ENCODE data around the gene SAFB2. TPM values are rescaled to one million over a fixed set of nuclear protein-coding genes. Genes with fewer than 3 reads are reported as not detected.

The SAFB2 gene
- total and polyA plus RNA-seq, 2 of the 13 experiments (the other 11 are each of a cell fraction or from before 2014, with no cell fraction given), result 11.2 to 31.5 TPM

- TF ChIP-seq CHD4 (IDR thresholded peaks at IDR 0.05; ENCODE audit: borderline replicate concordance, low read length) (no peak), HBP1 (CRISPR knock-in tag; IDR thresholded peaks at IDR 0.05; ENCODE audit: low read depth) (no peak), ZNF501 (CRISPR knock-in tag; IDR thresholded peaks at IDR 0.05) (0 out of 2 replicates have a peak, but pooled peaks have one; percentile 7), ZBTB39 (CRISPR knock-in tag; IDR thresholded peaks at IDR 0.05) (peak; percentile 41; the same call in 1 of the 2 replicates), ZNF234 (CRISPR knock-in tag; conservative IDR thresholded peaks at IDR 0.05) (0 out of 2 replicates have a peak, but pooled peaks have one; percentile 1), HNRNPL (IDR thresholded peaks at IDR 0.05; ENCODE audit: low read depth, low read length) (peak; percentile 55; the same call in 1 of the 2 replicates), ELK4 (CRISPR knock-in tag; IDR thresholded peaks at IDR 0.05; ENCODE audit: borderline replicate concordance) (no peak), ZNF441 (CRISPR knock-in tag; IDR thresholded peaks at IDR 0.05; ENCODE audit: borderline replicate concordance) (no peak), ARID4A (CRISPR knock-in tag; IDR thresholded peaks at IDR 0.05; ENCODE audit: borderline replicate concordance) (peak; percentile 35; the same call in 1 of the 2 replicates), ZNF879 (CRISPR knock-in tag; IDR thresholded peaks at IDR 0.05) (no peak), KAT8 (CRISPR knock-in tag; IDR thresholded peaks at IDR 0.05) (0 out of 2 replicates have a peak, but pooled peaks have one; percentile 12), ZC3H4 (CRISPR knock-in tag; IDR thresholded peaks at IDR 0.05; ENCODE audit: borderline replicate concordance) (no peak), ZNF558 (CRISPR knock-in tag; IDR thresholded peaks at IDR 0.05; ENCODE audit: borderline replicate concordance) (no peak), XRCC5 (optimal IDR thresholded peaks at IDR 0.05; ENCODE audit: low read length) (peak; percentile 29)
Measured at GRCh38 chr19:5624018-5624663, 1.6 kb upstream of the SAFB2 start (continued).
